HG03442 (cell line): ENCODE results near the gene FOS.
"Not testable (repeated sequence)": the region's sequence is repeated elsewhere in the genome, so short reads cannot be mapped to it uniquely, and the experiment has no call there.

ENCODE experiments used
- ATAC-seq: cut with Tn5 transposase; IDR thresholded peaks from one replicate; pipeline ENCODE4 v1.9.1; 2021; ENCODE audit warnings: mild to moderate bottlenecking, moderate library complexity; ENCODE audit not compliant: unreplicated experiment

The FOS gene

DNA sequence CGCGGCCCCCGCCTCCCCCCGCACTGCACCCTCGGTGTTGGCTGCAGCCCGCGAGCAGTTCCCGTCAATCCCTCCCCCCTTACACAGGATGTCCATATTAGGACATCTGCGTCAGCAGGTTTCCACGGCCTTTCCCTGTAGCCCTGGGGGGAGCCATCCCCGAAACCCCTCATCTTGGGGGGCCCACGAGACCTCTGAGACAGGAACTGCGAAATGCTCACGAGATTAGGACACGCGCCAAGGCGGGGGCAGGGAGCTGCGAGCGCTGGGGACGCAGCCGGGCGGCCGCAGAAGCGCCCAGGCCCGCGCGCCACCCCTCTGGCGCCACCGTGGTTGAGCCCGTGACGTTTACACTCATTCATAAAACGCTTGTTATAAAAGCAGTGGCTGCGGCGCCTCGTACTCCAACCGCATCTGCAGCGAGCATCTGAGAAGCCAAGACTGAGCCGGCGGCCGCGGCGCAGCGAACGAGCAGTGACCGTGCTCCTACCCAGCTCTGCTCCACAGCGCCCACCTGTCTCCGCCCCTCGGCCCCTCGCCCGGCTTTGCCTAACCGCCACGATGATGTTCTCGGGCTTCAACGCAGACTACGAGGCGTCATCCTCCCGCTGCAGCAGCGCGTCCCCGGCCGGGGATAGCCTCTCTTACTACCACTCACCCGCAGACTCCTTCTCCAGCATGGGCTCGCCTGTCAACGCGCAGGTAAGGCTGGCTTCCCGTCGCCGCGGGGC lies at the start of gene FOS:
TSS of gene FOS (plus strand) at position 407 of the 731 bp plus-strand sequence. CDS start at position 562, 155 bp downstream.
- peak; percentile 73 for ATAC-seq

DNA sequence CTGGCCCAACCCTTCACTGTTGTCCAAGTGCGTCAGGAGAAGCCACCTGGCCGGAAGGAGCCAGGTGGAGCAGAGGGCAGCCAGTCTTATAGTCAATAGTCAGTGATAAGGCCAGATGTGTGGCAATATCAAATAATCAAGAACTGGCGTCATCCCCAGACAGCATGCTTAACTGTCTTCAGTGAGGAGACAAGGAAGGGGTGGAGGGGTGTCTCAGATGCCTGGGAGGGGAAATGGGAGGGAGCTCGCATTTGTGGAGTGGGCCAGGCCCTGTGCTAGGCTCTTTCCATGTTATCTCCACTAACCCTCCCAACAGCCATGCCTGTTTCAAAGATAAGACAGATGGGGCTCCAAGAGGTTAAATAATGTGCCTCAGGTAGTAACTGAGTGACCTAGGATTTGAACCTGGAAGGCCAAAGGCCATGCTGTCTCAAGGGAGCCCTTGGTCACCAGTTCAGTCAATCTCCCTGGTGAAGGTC lies 48.9 kb upstream of the FOS start:
- ATAC-seq = no peak

DNA sequence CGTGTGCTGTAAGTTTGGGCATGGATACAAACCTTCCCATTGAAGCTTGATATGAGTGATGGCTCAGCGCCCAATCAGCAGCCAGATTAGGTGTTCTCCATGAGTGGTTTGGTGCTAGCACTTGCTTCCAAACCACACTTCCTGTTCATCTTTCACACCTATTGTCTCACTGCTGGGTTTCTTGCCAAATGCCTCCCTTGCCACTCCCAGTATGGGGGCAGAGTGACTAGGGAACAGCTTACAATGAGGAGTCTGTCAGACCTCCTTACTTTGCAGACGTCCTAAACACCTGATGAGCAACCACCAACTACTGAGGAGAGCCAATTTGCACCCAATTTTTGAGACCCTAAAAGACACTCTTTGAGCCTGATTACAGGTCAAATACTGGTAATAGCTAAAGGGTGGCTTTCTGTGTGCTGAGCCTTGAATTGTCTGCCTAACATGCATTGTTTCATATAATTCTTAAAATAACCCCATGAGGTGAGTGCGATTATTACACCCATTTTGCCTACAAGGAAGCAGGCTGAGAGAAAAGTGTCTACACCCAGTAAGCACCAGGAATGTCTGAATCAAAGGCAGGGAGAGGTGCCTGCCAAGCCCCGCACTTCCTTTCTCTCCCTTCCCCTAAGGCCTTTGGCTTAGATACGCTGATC lies 48.4 kb upstream of the FOS start:
- peak; percentile 58 for ATAC-seq

DNA sequence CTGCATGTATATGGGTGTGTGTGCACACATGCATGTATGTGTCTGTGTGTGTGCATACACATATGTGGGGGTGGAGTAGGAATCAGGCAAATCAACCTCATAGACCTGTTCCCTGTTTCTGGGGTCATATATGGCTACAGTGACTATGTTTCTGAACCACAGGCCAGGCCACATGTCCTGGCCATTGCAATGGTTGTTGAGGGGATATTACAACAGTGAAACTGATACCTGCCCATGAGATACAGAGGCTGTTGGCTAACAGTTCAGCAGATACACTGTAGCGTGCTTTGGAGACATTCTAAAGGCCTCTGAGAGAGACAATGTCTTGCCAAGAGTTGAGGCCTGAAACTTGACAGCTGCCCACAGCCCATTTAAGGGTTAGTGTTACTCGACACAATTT lies 47.3 kb upstream of the FOS start:
- peak; percentile 44 for ATAC-seq

DNA sequence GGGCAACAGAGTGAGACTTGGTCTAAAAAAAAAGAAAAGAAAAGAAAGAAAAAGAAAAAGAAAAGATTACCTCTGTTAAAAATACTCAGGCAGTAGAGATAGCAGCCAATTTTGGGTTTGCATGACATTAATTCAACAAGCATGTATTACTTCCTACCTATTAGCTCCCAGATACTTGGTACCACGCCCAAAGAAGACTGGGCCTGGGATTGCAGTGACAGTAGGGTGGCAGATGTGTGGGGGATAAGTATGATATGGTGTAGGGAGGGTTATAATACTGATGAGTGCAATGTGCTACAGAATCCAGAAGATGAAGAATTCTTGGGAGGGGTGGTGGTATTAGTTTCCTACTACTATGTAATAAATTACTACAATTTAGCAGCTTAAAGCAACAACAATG lies 46.4 kb upstream of the FOS start:
- no peak for ATAC-seq

DNA sequence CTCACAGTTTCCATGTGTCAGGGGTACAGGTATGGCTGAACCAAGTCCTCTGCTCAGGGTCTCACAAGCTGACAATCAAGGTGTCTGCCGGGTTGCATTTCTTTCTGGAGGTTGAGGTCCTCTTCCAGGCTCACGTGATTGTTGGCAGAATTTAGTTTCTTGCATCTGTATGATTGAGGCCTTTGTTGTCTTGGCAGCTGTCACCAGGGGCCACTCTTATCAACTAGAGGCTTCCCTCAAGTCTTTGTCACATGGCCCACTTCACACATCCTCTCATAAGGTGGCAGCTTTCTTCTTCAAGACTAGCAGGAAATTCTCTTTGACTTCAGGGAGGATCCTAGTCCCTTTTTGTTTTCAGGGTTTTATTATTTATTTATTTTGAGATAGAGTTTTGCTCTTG lies 46.0 kb upstream of the FOS start:
- ATAC-seq = no peak

DNA sequence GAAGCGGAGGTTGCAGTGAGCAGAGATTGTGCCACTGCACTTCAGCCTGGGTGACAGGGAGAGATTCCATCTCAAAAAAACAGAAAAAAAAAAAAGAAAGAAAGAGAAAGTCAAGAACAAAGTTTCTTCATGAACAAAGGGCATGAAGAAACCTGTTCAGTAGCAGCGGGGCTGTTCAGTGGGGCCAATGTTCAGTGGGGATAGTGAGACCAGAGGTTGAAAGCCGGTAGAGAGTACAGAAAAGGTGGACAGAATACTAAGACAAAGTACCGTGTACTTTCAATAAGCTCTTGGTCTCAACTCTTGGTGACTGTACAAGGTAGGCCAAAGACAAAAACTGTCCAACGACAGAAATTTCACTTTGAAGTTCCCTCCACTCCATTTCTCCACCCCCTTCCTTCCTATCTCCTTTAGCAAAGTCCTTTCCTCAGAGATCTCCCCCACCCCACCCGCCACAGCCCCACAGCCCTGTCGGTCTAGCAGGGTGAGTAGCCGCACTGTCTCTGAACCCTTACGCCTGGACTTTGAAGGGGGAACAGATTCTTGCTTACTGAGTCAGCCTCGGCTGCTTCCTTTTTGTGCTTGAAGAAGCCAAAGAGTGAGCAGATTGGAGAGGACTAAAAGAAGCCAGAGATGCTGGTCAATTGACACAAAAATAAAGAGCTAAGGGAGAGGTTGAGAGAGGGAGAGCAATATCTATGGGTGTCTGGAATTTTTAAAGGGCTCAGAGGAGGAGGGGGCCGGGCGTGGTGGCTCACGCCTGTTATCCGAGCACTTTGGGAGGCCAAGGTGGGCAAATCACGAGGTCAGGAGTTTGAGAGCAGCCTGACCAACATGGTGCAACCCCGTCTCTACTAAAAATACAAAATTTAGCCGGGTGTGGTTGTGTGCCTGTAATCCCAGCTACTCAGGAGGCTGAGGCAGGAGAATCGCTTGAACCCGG lies 44.2 kb upstream of the FOS start:
- no peak for ATAC-seq

DNA sequence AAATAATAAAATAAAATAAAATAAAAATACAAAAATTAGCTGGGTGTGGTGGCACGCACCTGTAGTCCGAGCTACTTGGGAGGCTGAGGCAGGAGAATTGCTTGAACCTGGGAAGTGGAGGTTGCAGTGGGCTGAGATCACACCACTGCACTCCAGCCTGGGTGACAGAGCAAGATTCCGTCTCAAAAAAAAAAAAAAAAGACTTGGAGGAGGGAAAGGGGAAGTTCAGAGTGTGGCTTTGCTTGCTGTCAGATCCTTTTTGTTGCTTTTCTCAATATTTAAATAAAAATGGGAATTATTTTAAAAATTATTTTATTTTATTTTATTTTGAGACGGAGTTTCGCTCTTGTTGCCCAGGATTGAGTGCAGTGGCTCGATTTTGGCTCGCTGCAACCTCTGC lies 43.4 kb upstream of the FOS start:
- ATAC-seq = not testable (repeated sequence)

DNA sequence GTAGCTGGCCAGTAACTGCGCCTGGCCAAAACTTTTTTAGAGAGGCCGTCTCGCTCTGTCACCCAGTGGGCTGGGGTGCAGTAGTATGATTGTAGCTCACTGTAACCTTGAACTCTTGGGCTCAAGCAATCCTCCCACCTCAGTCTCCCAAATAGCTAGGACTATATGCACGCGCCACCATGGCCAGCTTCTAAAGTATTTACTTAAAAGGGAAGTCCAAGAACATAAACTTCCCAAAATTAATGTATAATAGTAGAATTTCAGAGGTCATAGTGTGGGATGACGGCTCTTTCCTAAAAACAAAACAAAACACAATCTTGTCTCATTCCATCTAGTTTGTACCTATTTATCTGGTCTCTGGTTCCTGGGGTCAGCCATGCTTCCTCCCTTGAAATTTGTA lies 42.2 kb upstream of the FOS start:
- no peak for ATAC-seq

DNA sequence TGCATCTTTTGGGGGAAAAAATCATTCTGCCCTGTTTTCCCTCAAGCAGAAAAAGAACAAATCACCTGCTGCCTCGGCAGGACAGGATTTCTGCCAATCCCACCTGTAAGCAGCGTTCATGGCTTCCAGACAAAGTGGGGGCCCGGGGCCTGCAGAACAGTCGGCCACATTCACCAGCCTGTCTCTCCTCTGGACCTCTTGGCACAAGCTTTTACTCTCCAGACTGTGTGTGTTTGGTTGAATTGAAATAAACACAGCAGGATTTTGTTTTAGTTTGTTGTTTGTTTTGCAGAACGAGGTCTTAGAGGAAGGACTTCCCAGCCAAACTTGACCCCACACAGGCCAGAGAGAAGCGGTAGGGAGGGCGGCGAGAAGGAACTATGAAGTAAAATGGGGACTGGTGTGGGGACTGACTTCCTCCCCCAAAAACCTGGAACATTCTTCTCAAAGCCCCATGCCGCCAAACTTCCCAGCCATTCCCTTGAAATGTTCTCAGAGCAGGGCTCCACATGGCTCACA lies 41.7 kb upstream of the FOS start:
- ATAC-seq = no peak

DNA sequence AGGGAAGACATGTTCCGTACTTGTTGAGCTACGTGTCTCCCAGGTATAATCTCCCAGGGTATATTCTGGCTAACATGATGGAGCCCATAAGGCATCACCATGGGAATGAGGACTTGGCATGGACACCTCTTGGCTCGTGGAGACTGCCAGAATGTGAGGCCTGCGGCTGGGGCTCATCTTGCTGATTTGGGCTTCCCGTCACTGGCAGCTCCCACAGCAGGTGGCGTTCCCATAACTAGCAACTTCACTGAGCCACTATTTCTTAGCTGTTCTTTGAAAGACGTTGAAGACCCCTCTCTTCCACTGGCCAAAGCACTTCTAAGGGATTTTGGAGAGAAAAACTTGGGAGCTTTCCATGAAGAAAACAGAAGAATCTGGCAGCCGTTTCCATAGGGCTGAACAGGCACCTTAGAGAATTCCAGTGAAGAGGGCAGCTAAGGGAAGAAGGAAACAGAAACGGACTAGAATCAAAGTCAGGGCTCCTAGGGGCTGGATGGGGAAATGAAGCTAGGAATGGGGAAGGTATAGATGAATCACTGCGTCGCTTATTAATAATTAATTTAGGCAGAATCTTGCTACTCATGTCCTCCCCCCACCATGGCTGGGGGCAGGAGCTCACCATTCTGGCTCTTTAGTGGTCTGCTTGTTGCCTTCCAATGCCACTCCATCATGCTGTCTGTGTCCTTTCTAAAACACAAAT lies 39.7 kb upstream of the FOS start:
- no peak for ATAC-seq

DNA sequence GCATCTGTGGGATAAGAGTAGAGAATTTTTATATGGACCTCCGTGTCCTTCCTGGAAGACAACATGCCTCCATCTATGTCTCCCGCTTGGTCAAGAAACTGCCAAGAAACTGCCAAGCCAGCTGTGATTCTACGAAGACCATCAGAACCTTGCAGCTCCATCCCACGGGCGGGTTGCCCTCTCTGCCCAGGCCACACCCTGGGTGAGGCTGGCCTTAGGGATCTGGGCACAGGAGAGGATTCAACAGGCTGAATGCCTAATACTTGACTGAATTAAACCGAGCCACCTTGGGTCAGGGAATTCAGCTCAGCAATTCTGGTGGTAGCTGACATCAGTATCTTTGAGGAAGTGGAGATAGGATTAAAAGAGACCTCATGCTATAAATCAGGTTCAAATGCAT lies 37.8 kb upstream of the FOS start:
- ATAC-seq = no peak

DNA sequence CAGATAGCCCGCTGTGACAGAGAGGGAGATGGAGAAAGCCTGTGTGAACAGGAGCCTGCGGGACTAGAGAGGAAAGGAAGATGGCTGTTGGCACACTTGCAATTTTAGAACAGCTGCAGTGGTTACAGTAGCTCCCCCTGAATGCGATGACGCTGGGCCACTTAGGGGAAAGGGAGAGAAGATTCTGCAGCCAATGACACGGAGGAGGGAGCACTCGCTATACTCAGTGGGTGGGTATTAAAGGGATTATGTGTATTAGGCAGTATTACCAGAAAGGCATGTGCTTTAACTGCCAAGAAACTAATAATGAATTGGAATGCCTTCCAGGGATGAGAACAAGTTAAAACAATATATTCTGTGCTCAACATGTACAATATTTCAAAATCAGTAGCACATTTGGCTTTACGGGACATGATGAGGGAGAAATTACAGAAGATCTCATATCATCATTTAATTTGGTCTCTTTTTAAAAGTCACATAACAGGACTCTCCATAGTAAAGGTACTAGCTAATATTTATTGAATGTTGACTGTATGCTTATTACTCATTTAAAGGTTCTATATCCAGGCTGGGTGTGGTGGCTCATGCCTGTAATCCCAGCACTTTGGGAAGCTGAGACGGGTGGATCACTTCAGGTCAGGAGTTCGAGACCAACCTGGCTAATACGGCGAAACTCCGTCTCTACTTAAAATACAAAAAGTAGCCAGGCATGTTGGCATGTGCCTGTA lies 35.9 kb upstream of the FOS start:
- ATAC-seq = no peak

DNA sequence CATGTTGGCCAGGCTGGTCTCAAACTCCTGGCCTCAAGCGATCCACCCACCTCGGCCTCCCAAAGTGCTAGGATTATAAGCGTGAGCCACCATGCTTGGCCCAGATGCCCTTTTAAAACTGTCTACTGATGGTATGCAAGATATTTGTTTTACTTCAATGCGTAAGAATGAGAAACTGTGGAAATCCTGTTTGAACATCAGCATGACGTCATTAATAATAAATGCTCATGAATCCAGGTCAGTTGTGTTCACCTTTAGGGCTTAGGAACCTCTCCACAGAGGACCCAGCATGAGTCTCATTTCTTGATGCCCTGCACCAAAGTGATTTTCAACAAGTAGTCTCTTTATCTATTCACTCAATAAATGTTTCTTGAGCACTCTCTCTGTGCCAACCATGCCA lies 34.5 kb upstream of the FOS start:
- no peak for ATAC-seq

DNA sequence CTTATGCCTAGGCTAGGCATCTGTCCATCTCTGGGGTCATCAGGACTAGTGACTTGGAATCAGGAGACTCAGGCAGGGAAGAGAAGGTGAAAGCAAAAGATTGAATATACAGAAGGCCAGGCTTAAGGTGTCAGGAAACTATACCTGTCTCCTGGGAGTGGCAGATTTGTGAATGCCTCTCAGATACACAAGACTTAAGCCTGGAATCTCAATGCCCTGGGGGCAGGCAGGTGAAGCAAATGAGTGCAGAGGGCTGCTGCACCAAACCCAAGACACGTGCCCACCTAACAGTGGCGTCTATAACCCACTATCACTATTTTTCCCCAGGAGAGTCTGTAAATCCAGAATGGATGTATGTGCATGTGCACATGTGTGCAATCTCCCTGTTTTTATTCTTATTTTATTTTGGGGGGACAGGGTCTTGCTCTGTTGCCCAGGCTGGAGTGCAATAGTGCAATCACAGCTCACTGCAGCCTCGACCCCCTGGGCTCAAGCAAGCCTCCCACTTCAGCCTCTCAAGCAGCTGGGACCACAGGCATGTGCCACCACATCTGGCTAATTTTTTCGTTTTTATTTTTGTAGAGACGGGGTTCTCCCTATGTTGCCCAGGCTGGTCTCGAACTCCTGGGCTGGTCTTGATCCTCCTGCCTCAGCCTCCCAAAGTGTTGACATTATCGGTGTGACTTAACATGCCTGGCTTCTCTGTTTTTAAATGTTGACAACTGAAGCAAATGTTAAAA lies 31.9 kb upstream of the FOS start:
- ATAC-seq = no peak

DNA sequence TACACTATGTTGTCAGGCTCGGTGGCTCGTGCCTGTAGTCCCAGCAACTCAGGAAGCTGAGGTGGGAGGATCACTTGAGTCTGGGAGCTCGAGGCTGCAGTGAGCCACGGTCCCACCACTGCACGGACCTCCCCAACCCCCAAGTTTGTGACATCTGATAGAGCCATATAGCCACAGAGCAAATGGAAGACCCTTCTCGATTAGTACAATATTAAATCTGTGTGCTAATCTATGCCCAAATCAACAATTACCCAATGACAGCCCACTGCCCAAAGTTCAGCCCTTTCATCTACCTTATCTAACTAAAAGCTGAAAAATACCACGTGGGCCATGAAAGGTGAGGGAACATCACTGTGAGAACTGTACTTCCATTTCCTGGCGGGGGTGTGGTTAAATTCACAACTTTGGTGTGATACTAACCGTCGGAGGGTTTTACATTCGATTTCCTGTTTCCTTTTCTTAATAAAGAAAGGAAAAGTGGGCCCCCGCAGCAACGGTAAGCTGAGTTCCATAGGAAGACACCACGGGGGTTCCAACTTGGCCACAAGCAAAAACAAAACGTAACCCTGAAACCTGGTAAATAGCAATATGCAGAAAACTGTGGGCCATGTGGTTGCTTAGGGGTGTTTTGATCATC lies 31.2 kb upstream of the FOS start:
- no peak for ATAC-seq

DNA sequence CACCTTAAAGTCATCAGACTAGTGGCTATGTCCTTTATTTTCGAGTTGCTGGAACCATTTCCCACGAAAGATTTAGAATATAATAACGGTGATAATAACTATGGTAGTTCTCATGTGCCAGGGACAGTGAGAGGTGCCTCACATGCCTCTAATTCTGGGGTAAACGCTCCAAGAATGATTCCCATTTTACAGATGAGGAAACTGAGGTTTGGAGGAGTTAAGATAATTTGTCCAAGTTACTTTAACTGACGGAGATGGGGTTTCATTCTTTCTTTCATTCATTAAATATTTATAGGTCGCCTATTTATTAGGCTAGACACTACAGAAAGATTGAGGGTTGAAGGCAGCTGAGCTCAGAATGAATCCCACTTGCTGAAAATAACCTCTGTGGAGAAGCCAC lies 30.7 kb upstream of the FOS start:
- ATAC-seq = no peak

DNA sequence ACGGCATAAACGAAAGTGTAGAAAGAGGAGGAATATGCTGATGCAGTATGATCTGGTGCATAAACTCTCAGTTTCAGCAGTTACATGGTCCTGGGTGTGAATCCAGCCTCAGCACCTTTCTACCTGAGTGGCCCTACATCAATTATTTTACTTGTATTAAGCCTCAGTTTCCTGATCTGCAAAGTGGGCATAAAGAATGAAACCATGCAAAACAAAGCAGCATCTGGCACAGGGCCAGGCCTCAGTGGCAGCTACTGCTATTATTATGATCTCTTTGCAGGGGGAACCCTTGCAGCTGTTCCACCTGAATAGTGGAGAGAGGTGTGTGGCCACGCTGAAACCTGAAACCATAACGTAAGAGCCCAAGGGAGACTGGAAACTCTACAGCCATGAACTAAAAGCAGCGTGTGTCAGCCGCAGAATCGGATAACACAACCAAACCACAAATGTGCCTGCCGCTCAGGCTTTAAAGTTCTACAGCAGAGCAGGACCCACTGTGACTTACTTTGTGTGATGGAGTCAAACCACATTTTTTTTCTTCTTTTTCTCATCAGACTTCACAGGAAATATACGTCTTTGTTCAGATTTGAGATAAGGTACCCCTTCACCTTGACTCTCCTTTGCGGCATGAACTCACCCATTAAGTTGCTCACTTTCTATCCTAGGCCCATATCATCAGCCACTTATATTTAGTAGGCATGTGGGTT lies 29.2 kb upstream of the FOS start:
- peak; percentile 78 for ATAC-seq
